OCI-LY1 (cell line): ENCODE results near the gene NDC1.

Source experiments
- H2AFZ ChIP-seq: fragments of 200-600 bp; sonication (generic), shearing (Covaris generic); 2 replicates; pipeline ENCODE4 v1.6.0; 2014; ENCODE audit warnings: antibody characterized with exemption, mild to moderate bottlenecking, low read length
- H3F3A ChIP-seq: fragments of 200-600 bp; sonication (generic), shearing (Covaris generic); 2 replicates; pipeline ENCODE4 v1.6.0; 2014; ENCODE audit warnings: mild to moderate bottlenecking, antibody characterized with exemption, low read length, moderate library complexity; ENCODE audit not compliant: insufficient read depth
- H3K27ac ChIP-seq: fragments of 200-600 bp; sonication (generic); 2 replicates; pipeline ENCODE4 v1.5.1; 2014; ENCODE audit warnings: low read length, mixed run types, mild to moderate bottlenecking, low read depth; ENCODE audit not compliant: poor library complexity, severe bottlenecking
- H3K27me3 ChIP-seq: fragments of 200-600 bp; sonication (generic); 2 replicates; pipeline ENCODE4 v1.6.0; 2014; ENCODE audit warnings: antibody characterized with exemption, mild to moderate bottlenecking, low read length, moderate library complexity; ENCODE audit not compliant: insufficient read depth
- H3K36me3 ChIP-seq: fragments of 200-600 bp; sonication (generic); 2 replicates; pipeline ENCODE4 v1.6.1; 2014; ENCODE audit warnings: mild to moderate bottlenecking, antibody characterized with exemption, low read length, moderate library complexity, mixed read lengths; ENCODE audit not compliant: insufficient read depth
- H3K4me1 ChIP-seq: fragments of 200-600 bp; sonication (generic); 2 replicates; pipeline ENCODE4 v1.5.1; 2014; ENCODE audit warnings: mild to moderate bottlenecking, low read length, moderate library complexity; ENCODE audit not compliant: insufficient read depth, severe bottlenecking
- H3K4me2 ChIP-seq: fragments of 200-600 bp; sonication (generic), shearing (Covaris generic); 2 replicates; pipeline ENCODE4 v1.6.1; 2014; ENCODE audit warnings: low read length
- H3K4me3 ChIP-seq: fragments of 200-600 bp; sonication (generic); 2 replicates; pipeline ENCODE4 v1.5.1; 2014; ENCODE audit warnings: low read length, low read depth, mild to moderate bottlenecking, mixed read lengths; ENCODE audit not compliant: poor library complexity, severe bottlenecking
- H3K79me2 ChIP-seq: fragments of 200-600 bp; shearing (Covaris generic); 2 replicates; pipeline ENCODE4 v1.6.1; 2016; ENCODE audit warnings: mixed run types, low read length, mixed read lengths; ENCODE audit not compliant: insufficient read depth
- H3K9ac ChIP-seq: fragments of 200-600 bp; sonication (generic), shearing (Covaris generic); 2 replicates; pipeline ENCODE4 v1.6.1; 2014; ENCODE audit warnings: mild to moderate bottlenecking, low read length, mixed read lengths
- H3K9me2 ChIP-seq: fragments of 200-600 bp; sonication (generic), shearing (Covaris generic); 2 replicates; pipeline ENCODE4 v1.6.1; 2014; ENCODE audit warnings: low read depth, mild to moderate bottlenecking, low read length, mixed read lengths
- H3K9me3 ChIP-seq: fragments of 200-600 bp; shearing (Covaris generic); 2 replicates; pipeline ENCODE4 v1.6.1; 2014; ENCODE audit warnings: low read length, mixed read lengths
- H4K20me1 ChIP-seq: fragments of 200-600 bp; sonication (generic), shearing (Covaris generic); 2 replicates; pipeline ENCODE4 v1.6.0; 2016; ENCODE audit warnings: mild to moderate bottlenecking, low read length; ENCODE audit not compliant: insufficient read depth
- CTCF ChIP-seq: fragments of 200-600 bp; sonication (generic), shearing (Covaris generic); IDR thresholded peaks from 2 replicates; pipeline ENCODE4 v1.5.1; 2017; ENCODE audit warnings: mild to moderate bottlenecking, antibody characterized with exemption, low read length, moderate library complexity, mixed read lengths
- EZH2 ChIP-seq: fragments of 200-600 bp; sonication (generic), shearing (Covaris generic); IDR thresholded peaks from 2 replicates; pipeline ENCODE4 v1.8.0; 2017; ENCODE audit warnings: borderline replicate concordance, mixed run types, mild to moderate bottlenecking, antibody characterized with exemption, low read length, moderate library complexity, mixed read lengths

NDC1 gene

GRCh38 chr1:53717025-53717804 lies 120.9 kb downstream of the NDC1 start:
- no peak for TF ChIP-seq CTCF
- TF ChIP-seq EZH2 = no peak
- peaks cover 14% of the 10 kb centered on the region; the same call in 1 of the 2 replicates for H3K27me3 ChIP-seq

GRCh38 chr1:53716150-53716549 lies 121.9 kb downstream of the NDC1 start:
- Histone ChIP-seq H2AFZ (no peak overlapping the region), H3K36me3 (no peaks in the 10 kb centered on the region), H3K79me2 (no peaks in the 10 kb centered on the region)

More at GRCh38 chr1:53717025-53717804, 120.9 kb downstream of the NDC1 start:
- no peak overlapping the region for H3K4me2 ChIP-seq
- no peak overlapping the region for H2AFZ ChIP-seq
- no peaks in the 10 kb centered on the region for H3K79me2 ChIP-seq
- no peaks in the 10 kb centered on the region for H3K4me1 ChIP-seq
- no peaks in the 10 kb centered on the region for H3K36me3 ChIP-seq
- H4K20me1 ChIP-seq = no peaks in the 10 kb centered on the region
- H3K9me2 ChIP-seq = no peaks in the 10 kb centered on the region; the same call in 1 of the 2 replicates
- no peaks in the 10 kb centered on the region for H3F3A ChIP-seq
- H3K9me3 ChIP-seq = no peaks in the 10 kb centered on the region
- no peak overlapping the region for H3K4me3 ChIP-seq
- no peak overlapping the region for H3K9ac ChIP-seq
- H3K27ac ChIP-seq = no peak overlapping the region

DNA sequence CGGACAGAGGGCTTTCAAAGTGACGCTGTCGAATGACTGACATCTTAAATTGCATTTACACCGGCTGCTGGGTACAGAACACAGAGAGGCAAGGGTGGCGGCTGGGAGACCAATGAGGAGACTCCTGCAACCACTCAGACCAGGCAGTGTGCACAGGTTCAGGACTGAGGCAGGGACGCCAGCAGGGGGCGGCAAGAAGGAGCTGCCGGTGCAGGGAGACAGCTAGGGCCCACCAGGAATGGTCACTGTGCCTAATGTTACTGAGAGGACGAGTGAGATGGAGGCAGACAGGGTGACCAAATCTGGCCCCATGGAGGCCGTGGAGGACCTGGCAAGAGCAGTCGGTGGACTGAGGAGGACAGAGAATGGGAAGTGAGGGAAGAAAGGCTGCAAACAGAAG lies 122.6 kb downstream of the NDC1 start:
- Histone ChIP-seq H3K27me3 (peaks cover 19% of the 10 kb centered on the region), H3K79me2 (no peaks in the 10 kb centered on the region), H3K9me3 (no peaks in the 10 kb centered on the region), H3F3A (no peaks in the 10 kb centered on the region), H4K20me1 (no peaks in the 10 kb centered on the region), H3K36me3 (no peaks in the 10 kb centered on the region), H3K27ac (no peak overlapping the region), H3K9me2 (no peaks in the 10 kb centered on the region), H3K4me3 (no peak overlapping the region), H2AFZ (no peak overlapping the region), H3K9ac (no peak overlapping the region), H3K4me1 (no peaks in the 10 kb centered on the region), H3K4me2 (no peak overlapping the region)
- TF ChIP-seq EZH2 (no peak), CTCF (peak; percentile 82)

More at GRCh38 chr1:53716150-53716549, 121.9 kb downstream of the NDC1 start:
- no peaks in the 10 kb centered on the region for H3F3A ChIP-seq
- H3K9me3 ChIP-seq = no peaks in the 10 kb centered on the region
- no peaks in the 10 kb centered on the region for H4K20me1 ChIP-seq
- no peaks in the 10 kb centered on the region for H3K9me2 ChIP-seq
- no peak overlapping the region for H3K4me3 ChIP-seq
- no peak overlapping the region for H3K27ac ChIP-seq
- TF ChIP-seq EZH2 (no peak), CTCF (no peak)
- H3K4me1 ChIP-seq = no peaks in the 10 kb centered on the region
- H3K27me3 ChIP-seq = peaks cover 19% of the 10 kb centered on the region
- H3K4me2 ChIP-seq = no peak overlapping the region
- no peak overlapping the region for H3K9ac ChIP-seq
